Stimulated activated CD4-positive, alpha-beta T cell treated with anti-CD3 and anti-CD28 coated beads, Interleukin-4, amount 100 ng/mL, for 1 hour (primary cell): ENCODE measurements around the gene HKDC1.
"Not testable (repeated sequence)": the region's sequence is repeated elsewhere in the genome, so short reads cannot be mapped to it uniquely, and the experiment has no call there.

Experiments used
- DNase-seq: peaks from one replicate; pipeline ENCODE4 v3.0.0-alpha.2; 2020

The HKDC1 gene

GRCh38 chr10:69220041-69220451 is at the start of gene HKDC1:
Gene HKDC1, plus strand, starts transcription at chr10:69220332. Its CDS starts 104 bp downstream, at chr10:69220436.
- DNase-seq, result no peak

GRCh38 chr10:69172241-69172982 is 47.7 kb upstream of the HKDC1 start:
- DNase-seq, result no peak

GRCh38 chr10:69175326-69175725 is 44.8 kb upstream of the HKDC1 start:
- DNase-seq, result not testable (repeated sequence)

- no peak for DNase-seq
Measured at GRCh38 chr10:69176823-69177222, 43.3 kb upstream of the HKDC1 start.

- DNase-seq, result peak; percentile 15
Measured at GRCh38 chr10:69179089-69179742, 40.9 kb upstream of the HKDC1 start.

GRCh38 chr10:69179743-69180524 is 40.2 kb upstream of the HKDC1 start, which contains the start of gene SUPV3L1:
Gene SUPV3L1, plus strand, starts transcription at chr10:69180234. Its CDS starts 58 bp downstream, at chr10:69180292.
- peak; percentile 83 for DNase-seq

GRCh38 chr10:69180525-69181204 is 39.5 kb upstream of the HKDC1 start:
- no peak for DNase-seq

- no peak for DNase-seq
Measured at GRCh38 chr10:69181433-69181832, 38.7 kb upstream of the HKDC1 start.

GRCh38 chr10:69182005-69182404 is 38.1 kb upstream of the HKDC1 start:
- no peak for DNase-seq

- no peak for DNase-seq
Measured at GRCh38 chr10:69186524-69186923, 33.6 kb upstream of the HKDC1 start.

- no peak for DNase-seq
Measured at GRCh38 chr10:69201045-69201444, 19.1 kb upstream of the HKDC1 start.

GRCh38 chr10:69202332-69202731 is 17.8 kb upstream of the HKDC1 start:
- no peak for DNase-seq

GRCh38 chr10:69208761-69209160 is 11.4 kb upstream of the HKDC1 start:
- no peak for DNase-seq

GRCh38 chr10:69209787-69210484 is 10.2 kb upstream of the HKDC1 start:
- DNase-seq, result no peak

- no peak for DNase-seq
Measured at GRCh38 chr10:69211104-69211503, 9.0 kb upstream of the HKDC1 start.

- DNase-seq, result no peak
Measured at GRCh38 chr10:69211524-69211923, 8.6 kb upstream of the HKDC1 start.

- DNase-seq, result no peak
Measured at GRCh38 chr10:69213591-69214311, 6.4 kb upstream of the HKDC1 start.

GRCh38 chr10:69214666-69215131 is 5.4 kb upstream of the HKDC1 start:
- no peak for DNase-seq

- DNase-seq, result no peak
Measured at GRCh38 chr10:69215405-69216171, 4.5 kb upstream of the HKDC1 start.

GRCh38 chr10:69216577-69217118 is 3.5 kb upstream of the HKDC1 start:
- no peak for DNase-seq
